Activated T-cell treated with anti-CD3 and anti-CD28 coated beads for 24 hours (primary cell): ENCODE results near the gene DISP2.
A peak's percentile ranks its signal among the peaks of the same experiment; 100 is the strongest.

Source experiments
- DNase-seq: peaks from one replicate; pipeline ENCODE4 v3.0.0-alpha.2; 2020; ENCODE audit warnings: low read depth

Gene DISP2

DNA sequence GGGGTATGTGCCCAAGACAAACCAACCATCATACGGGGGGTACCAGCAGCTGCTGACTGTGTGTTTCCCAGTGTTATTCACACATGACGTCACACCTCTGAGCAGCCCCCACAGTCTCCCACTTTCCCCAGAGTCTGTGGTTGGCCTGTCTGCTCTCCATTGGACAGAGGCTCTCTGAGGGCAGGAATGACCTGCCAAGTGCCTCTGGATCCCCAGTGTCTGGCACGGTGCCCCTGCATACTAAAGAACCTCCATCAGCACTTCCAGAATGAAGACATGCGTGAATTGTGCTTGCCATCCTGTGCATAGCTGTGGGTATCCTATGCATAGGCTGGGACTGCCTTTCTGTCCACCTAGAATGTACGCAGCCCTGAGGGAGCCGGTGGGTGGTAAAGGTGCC is 13.8 kb upstream of the DISP2 start:
- DNase-seq, result no peak

DNA sequence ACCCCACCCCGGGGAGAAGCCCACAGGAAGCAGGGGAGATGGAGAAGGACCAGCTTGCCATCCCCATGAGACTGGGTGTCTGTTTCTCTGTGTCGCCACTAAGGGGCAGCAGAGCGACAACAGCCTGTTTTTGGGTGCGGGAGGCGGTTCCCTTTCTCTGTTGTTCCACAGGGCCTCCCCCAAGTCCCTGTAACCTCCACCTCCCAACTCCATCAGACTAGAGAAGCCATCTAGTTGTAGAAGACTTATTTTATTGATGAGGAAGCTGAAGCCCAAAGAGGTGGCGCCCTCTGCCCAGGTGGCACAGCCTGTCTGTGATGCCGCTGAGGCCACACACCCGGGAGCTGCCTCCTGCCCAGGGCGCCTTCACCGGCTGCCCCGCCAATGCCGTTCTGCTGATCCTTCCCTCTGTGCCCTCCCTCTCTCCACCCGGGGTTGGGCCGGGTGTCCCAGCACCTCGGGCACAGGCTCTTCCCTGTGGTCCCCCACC is 13.3 kb upstream of the DISP2 start:
- peak; percentile 65 for DNase-seq

DNA sequence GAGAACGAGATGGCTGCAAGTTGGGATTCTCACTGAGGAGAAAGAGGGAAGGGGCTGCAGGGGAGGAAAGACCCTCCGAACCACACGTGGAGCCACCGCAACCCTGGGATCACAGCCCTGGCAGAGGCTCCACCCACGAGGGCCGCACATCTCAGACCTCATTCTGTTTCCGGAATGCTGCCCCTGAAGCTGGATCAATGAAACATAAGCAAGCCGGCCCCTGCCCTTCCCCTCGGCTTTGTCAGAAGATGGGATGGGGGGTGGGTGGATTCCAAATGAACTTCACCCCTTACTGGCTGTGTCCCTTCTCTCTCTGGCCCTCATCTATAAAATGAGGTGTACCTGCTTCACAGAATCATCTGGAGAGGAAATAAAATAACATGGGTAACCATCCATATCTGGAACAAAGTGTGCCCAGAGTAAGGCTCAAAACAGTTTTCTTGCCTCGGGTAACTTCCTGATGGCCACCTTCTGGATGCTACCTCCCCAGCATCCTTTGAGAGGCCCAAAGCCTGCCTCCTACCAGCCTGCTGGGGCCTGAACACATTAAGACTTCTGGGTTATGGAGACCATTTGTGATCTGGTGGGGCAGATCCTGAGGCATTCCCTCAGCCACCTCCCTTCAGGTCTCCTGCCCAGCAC is 12.7 kb upstream of the DISP2 start:
- DNase-seq, result no peak

DNA sequence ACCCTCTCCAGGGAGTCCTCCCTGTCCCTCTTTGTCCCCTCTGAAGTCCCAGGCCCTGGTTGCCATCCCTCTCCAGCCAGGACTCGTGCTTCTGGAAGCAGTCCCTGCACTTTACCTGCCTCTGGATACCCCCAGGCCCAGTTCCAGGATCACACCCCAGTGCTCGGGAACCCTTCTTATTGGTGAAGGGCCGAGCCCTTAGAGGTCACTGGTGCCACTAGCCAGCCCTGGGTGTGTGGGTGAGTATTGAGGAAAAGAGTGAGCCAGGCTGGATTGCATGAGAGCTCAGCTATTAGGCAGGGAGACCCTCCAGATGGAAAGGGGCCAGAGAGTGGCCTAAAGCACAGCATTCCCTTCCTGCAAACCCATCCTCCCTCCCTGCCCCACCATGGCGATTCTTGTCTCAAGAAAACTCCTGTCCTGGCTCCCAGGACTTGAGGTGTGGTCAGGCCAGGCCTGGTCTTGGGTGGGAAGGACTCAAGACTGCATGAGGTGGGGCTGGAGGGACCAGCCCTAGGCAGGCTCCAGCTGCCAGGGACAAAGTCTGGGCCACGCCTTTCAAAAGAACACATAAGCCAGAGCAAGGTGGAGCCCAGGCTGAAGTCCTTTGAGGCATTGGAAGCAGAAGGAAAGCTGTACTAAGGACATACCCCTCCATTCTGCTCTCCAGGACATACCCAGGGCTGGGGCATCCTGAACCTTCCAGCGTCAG is 12.0 kb upstream of the DISP2 start:
- no peak for DNase-seq

DNA sequence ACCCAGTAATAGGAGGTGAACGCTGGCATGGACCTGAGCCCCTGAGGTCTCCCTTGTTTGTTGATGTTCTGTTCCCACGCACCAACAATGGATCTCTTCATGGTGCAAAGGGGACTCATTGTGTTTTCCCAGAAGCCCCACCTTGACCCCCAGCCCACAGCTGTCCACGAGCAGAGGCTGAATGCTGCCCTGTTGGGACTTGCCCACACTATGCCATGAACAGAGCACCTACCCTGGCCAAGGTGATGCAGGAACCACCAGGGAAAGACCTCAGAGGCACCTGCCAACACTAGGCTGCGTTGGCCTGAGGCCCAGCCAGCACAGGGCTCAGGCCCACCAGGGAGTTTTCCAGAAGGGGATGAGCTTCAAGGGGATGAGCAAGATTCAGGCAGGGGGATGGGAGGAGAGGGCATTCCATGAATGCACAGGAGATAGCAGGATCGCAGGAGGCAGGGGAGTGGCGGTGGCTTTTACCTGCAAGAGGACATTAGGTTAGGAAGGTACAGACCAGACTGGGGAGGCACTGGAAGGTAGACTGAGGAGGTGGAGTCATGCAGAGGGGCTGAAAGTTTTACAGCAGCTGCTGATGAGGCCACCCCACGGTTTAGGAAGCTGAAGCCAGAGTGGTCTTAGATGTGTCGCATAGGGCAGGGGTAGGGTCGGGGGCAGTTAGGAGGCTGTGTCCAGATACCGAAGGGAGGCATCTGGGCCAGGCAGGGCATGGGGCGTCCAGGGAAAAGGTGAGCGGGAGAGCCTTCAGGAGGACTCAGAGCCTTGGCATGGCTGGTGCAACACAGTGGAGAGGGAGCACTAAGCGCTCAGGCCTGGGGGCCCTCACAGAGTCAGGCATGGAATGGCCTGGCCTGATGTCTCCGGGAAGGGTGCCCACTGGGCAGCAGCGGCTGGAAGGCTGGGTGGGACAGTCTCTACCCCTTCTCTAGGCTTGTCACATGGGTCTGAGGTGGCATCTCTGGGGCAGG is 11.2 kb upstream of the DISP2 start:
- DNase-seq, result no peak

DNA sequence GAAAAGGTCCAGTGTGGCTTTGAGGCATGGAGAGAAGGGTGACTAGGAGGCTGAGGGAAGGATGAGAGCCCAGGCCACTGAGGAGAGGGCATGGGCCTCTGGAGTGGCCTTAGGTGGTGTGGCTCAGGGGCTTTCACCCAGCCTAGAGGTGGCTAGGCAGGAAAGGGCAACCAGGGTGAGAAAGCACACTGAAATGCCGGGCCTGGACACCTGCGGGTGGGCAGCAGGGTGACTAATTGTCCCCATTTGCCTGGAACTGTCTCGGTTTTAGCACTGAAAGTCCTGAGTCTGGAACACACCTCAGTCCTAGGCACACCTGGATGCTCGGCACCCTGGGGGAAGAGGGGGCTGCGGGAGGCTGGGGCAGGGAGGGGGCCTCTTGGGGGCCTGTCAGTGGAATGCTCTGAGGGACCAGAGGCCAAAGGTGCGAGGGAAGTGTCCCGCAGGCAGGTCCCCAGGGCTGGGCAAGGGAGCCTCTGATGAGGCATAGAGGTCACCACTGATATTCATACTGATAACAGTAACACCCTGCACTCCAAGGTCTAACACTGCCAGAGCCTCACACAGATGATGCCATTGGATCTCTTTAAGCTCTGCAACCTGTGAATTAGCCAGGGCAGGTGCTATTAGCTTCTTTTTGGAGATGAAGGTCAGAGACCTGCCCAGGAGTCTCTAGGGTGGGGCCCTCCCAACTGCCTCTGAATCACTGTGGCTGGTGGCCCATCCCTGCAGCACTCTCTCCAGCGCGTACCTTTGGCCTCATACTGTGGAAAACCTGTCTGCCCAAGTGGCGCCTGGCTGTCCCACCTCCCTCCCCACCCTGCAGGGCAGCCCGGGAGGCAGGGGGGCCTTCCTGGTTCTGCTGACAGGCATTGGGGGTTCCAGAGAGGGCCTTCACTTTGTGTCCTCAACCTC is 10.2 kb upstream of the DISP2 start:
- DNase-seq, result no peak

DNA sequence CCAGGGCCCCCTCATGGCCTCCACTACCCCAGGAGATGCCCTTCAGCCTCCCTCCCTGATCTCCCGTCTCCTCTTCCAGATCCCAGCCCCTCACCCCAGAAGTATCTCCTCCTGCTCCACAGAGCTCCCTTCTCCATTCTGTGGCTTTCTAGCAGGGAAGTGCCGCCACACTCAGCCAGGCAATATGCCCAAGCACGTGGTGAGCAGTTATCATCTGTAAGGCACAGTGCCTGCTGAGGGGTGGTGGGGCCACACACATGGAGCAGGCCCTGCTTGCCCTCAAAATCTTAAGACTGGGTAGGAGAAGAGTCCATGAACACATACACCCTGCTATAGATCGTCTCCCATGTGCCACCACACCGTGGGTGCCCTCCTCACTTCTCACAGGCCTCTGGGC is 9.5 kb upstream of the DISP2 start:
- DNase-seq, result no peak

DNA sequence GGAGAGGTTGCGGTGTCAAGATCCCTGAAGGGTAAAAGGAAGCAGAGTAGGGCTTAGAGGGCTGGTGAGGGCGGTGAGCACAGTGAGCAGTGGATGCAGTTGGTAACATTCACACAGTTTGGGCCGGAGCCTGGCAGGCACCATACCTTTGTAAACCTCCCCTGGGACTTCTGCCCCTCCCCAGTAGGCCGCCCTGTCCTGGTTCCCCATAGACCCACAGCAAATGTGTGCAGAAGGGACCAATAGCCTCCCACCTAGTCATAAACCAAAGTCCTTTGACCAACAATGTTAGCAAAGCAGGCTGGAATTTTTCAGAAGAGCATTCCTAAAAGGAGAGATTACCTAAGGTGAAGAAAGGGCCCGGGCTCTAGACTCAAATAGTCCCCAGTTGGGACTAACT is 8.9 kb upstream of the DISP2 start:
- DNase-seq, result no peak

DNA sequence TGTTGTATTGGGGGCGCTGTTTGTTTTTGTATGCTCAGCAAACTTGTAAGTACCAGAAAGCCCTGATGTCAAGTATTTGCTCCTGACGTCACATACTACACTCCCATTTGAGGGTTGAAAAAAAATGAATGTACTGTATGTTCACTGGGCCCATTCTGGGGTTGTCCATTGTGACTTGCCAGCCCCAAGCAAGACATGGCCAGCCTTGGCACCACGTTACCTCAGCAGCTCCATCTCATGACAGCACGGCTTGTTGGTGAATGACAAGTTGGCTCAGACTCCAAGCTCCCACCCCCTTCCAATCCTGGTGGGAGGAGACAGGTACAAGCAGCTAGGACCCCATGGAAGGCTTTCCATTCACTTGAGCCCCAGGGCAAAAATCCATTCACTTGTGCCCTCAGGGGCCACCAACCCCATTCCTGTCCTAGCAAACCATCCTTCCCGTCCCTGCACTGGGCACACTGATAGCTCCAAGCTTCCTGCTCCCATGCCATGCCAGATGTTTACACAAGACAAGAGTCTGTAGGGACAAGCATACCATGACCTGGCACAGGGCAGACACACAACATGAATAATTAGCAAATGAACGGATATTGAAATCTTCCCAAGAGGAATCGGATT is 5.6 kb upstream of the DISP2 start:
- DNase-seq, result no peak

DNA sequence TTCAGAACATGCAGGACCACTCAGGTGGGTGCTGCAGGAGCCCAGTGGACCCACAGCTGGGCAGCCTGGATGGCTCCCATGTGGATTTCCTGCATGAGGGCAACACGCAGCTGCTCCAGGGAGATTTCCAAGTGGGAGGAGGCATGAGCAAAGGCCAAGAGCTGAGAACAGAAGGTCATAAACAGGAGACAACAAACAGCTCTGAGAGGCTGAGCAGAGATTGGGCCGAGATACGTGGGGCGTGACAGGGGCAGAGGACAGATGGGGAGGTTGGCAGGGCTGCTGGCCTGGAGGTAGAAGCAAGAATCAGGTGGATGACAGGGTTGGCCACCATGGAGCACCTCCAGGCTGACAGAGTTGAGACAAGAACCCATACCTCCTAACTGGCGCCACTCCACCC is 4.3 kb upstream of the DISP2 start:
- no peak for DNase-seq

DNA sequence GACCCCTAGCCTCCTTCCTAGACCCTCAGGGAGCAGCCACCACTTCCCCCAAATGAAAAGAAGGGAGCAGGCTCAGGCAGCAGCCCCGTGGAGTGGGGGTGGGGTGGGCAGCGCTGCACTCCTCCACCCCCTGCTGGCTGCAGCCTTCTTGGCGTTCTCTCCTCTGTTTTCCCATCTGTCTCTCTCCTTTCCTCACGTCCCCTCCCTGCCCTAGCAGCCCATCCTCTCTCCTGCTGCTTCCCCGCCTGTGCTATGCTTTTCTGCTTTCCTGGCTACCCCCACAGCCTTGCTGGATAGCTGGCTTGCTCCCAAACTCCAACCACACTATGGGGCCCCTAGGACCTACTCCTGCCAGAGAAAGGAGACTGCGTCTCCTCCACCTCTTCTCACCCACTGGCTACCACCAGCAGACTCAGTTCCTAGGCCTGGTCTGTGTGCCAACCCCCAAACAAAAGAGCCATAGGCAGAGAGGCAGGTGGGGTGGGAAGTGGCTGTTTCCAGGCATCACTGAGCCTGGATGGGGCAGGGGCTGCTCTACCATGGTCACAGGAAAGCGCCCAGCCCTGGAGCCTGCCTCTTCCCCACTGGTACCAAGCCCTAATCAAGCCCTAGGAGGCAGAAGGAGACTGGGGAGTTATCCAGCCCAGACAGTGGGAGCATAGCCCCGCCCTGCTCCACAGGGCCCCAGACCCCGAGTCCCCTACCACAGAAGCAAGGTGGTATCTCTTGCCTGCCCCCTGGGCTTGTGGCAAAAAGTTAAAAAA is 3.4 kb upstream of the DISP2 start:
- DNase-seq, result no peak

DNA sequence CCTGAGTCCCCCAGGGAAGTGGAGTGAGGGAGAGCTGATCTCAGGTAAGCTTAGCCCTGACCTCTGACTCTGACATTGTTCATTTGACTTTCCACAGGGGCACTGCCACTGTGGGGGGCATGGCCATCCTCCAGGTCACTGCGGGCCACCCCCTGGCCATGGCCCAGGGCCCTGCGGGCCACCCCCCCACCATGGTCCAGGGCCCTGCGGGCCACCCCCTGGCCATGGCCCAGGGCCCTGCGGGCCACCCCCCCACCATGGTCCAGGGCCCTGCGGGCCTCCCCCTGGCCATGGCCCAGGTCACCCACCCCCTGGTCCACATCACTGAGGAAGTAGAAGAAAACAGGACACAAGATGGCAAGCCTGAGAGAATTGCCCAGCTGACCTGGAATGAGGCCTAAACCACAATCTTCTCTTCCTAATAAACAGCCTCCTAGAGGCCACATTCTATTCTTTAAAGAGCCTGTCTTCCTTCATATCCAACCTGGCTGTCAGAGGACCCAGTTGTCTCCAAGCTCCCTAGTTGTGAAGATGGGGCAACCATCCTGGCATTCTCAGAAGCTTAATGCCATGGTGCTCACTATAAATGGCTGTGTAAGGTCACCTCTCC is 1.9 kb upstream of the DISP2 start:
- no peak for DNase-seq

DNA sequence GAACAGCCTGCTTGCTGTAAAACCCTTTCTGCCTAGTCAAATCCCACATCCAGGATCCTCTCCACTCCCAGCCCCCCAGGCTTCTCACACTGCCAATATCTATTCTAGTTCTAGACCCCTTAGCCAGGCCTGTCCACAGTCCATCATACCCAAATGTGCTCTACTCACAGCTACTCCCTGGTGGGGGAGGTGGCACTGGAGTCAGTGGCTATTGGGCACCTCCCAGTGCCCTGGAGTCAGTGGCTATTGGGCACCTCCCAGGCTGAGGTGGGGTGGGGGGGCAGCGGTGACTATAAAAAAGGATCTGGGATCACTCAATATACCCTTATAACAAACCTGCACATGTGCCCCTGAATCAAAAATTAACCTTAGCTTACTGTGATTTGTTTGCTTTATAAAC is 773 bp upstream of the DISP2 start:
- no peak for DNase-seq

DNA sequence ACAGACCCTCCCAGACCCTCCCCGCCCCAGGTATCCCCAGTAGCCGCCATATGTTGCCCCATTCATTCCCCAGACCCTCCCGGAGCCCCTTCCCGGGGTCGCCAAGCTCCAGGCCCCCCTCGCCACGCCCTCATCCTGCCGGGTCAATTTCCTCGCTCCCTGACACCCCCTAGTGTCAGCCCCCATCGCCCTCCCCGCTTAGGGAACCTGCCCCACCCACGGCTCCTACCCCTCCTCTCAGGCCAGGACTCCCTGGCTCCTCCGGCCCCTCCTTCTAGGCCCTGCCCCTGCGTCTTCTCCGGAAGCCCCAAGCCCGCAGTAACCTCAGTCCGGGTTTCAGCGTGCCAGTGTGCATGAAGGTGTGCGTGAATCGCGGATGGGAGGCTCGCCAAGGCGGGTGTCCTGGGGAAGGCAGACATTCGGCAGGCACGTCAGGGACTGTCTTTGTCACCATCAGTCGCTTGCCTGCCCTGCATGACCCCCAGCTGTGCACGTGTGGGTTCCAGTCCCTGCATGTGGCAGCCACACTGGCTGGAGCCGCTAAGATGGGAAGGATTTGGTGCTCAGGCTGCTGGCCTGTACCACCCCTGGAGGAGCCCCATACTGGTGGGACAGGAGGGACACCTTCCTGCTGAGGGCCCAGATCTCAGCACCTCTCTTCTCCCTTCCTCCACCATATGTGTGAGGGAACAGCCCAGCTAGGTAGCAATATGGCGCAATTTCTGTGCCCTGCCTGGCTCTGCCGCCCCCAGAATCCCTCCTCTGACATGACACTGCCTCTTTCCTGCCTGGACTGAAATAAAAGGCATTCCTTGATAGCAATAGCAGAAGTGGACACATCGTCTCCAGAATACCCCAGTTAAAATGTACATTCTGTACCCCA is 693 bp downstream of the DISP2 start:
- DNase-seq, result no peak

DNA sequence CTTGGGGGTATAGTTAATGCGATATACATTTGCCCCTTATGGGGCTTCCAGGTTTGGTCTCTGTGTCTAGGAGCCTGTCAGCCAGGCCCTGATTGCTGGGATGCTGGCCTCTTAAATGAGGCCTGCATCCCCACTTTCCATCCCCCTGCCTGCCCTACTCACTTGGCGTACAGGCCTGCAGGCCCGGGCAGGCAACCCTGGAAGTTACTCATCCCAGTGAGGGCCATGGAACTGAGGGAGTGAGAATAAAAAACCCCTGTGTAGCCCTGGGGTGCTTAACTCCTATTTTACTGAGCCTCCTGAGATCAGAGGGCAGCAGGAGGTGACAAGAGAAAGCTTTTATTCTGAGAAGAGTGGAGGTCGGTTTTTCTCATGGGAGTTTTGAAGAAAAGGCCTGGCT is 2.0 kb downstream of the DISP2 start:
- no peak for DNase-seq

DNA sequence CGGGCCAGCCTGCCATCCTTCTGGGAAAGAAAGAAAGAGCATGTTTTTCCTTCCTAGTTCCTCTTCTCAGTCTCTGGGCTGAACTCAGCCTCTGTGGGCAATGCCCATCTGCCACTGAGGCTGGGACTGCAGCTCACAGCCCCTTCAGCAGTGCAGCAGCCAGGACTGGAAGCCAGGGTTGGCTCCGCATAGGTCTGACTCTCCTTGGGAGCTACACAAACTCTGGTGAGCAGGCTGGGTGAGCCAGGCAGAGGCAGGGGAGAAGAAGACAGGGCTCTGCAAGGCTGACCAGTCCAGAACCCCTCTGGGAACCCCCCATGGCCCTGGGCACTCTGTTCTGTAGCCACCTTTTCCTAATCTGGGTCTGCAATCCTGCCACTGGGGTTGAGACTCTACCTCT is 3.6 kb downstream of the DISP2 start:
- DNase-seq, result no peak

DNA sequence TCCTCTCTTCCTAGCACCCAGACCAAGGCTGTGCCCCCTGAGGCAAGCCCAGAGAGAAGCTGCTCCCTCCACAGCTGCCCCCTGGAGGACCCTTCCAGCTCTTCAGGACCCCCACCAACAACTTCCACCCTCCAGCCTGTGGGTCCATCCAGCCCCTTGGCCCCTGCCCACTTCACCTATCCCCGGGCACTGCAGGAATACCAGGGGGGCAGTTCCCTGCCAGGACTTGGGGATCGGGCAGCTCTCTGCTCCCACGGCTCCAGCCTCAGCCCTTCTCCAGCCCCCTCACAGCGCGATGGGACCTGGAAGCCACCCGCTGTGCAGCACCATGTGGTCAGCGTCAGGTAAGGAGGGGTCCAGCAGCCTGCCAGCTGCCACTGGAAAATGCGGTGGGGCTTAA is 5.6 kb downstream of the DISP2 start:
- DNase-seq, result no peak

DNA sequence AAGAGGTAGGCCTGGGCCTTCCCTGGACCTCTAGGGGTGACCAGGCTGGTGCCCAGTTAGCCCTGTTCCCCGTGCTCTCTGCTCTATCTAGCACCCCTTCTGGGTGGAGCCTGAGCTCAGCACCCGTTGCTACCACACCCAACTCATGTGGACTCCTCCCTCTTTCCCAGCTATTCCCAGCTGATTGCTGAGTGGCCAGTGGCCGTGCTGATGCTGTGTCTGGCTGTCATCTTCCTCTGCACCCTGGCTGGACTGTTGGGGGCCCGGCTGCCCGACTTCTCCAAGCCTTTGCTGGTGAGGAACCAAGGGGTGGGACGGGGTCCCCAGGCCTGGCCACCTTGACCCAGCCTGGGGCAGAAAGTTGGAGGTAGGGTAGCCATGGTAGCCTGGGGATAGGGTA is 6.2 kb downstream of the DISP2 start:
- no peak for DNase-seq

DNA sequence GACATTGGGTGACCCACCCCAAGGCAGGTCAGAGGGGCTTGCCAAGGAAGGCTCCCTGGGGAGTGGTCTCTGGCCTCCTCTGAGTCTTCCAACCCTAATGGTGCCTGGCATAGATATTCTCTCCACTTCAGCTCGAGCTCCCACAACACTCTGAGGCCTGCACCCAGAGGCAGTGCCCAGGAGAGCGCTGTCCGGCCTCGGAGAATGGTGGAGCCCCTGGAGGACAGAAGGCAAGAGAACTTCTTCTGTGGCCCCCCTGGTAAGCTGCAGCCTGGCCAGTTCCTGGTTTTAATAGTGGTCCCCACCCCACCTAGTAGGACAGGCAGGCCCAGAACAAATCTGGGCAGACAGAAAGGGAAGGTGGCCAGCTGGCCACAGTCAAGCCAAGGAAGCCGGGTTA is 7.0 kb downstream of the DISP2 start:
- no peak for DNase-seq
